ENCODE measurements around the gene GRK6. TPM values are rescaled to one million over a fixed set of nuclear protein-coding genes. Genes with fewer than 3 reads are reported as not detected.
A peak's percentile ranks its signal among the peaks of the same experiment; 100 is the strongest.

GRK6 gene
- total and polyA plus RNA-seq, 12 donors = 6.7 to 22.9 (median 15.2) TPM

- H3K4me1 ChIP-seq = peaks cover 26 to 56% (median 45%) of the 10 kb centered on the region in 9 donors
- no peak for ATAC-seq
- DNase-seq = no peak
- H3K27me3 ChIP-seq = peaks cover 0 to 47% (median 14%) of the 10 kb centered on the region in 7 donors
- peaks cover 0 to 25% (median 14%) of the 10 kb centered on the region in 9 donors for H3K36me3 ChIP-seq
- no peak for TF ChIP-seq CTCF (IDR thresholded peaks at IDR 0.05)
- 83 to 86% methylated on average over 10 of the region's 10 CpGs for WGBS, 2 donors
- intact Hi-C loops (cut with DNase I) = no loop called here
- H3K27ac ChIP-seq = peak overlapping the region; percentile 12 to 93 (median 86)
- peak overlapping the region in 3 of 10 donors; percentile 54 to 71 (median 69) for H3K4me3 ChIP-seq
- H3K9me3 ChIP-seq = no peaks in the 10 kb centered on the region
Observed at GRCh38 chr5:177470759-177471536, 44.5 kb downstream of the GRK6 start.

GRCh38 chr5:177471610-177472356 lies 45.3 kb downstream of the GRK6 start:
- H3K36me3 ChIP-seq = peaks cover 0 to 17% (median 5%) of the 10 kb centered on the region in 9 donors
- peak; percentile 44 to 76 (median 60) for ATAC-seq
- DNase-seq = peak; percentile 62 to 77
- peaks cover 26 to 62% (median 45%) of the 10 kb centered on the region in 9 donors for H3K4me1 ChIP-seq
- peaks cover 0 to 47% (median 14%) of the 10 kb centered on the region in 7 donors for H3K27me3 ChIP-seq
- intact Hi-C loops (cut with DNase I) = no loop called here
- peak overlapping the region; percentile 54 to 85 (median 70) for H3K4me3 ChIP-seq
- no peak for TF ChIP-seq CTCF (IDR thresholded peaks at IDR 0.05)
- WGBS, 2 donors = 48 to 58% methylated on average over 14 of the region's 14 CpGs
- peak overlapping the region; percentile 78 to 93 (median 86) for H3K27ac ChIP-seq
- H3K9me3 ChIP-seq = no peaks in the 10 kb centered on the region

- 2 to 5% methylated on average over 44 to 91 of the region's 93 CpGs for WGBS, 2 donors
- no peak for DNase-seq
- Histone ChIP-seq H3K4me1 (peaks cover 26 to 64% (median 45%) of the 10 kb centered on the region in 9 donors), H3K4me3 (peak overlapping the region; percentile 54 to 85 (median 70)), H3K27me3 (peaks cover 0 to 47% (median 14%) of the 10 kb centered on the region in 7 donors), H3K27ac (peak overlapping the region; percentile 78 to 93 (median 86)), H3K36me3 (peaks cover 0 to 7% (median 0%) of the 10 kb centered on the region in 9 donors), H3K9me3 (no peaks in the 10 kb centered on the region)
- ATAC-seq = peak; percentile 5 to 36 (median 18)
- TF ChIP-seq CTCF (IDR thresholded peaks at IDR 0.05) = peak in 1 of 9 donors; percentile 14
- intact Hi-C loops (cut with DNase I) = no loop called here
Observed at GRCh38 chr5:177472460-177473442, 46.3 kb downstream of the GRK6 start.

All from heart right ventricle (tissue), 16 donors.